Left forelimb (tissue), 1 donor: ENCODE measurements around the gene VPS37C.

Experiments used
- DNase-seq: peaks from one replicate; pipeline ENCODE4 v3.0.0-alpha.2; 2018; ENCODE audit warnings: low spot score

VPS37C gene

GRCh38 chr11:61154528-61154927, 6.7 kb downstream of the VPS37C start:
- DNase-seq: no peak

GRCh38 chr11:61153593-61154095, 7.6 kb downstream of the VPS37C start:
- DNase-seq: no peak

GRCh38 chr11:61152816-61153592, 8.2 kb downstream of the VPS37C start:
- no peak for DNase-seq

GRCh38 chr11:61151545-61152252, 9.5 kb downstream of the VPS37C start:
- no peak for DNase-seq

GRCh38 chr11:61150706-61151544, 10.3 kb downstream of the VPS37C start:
- DNase-seq: no peak

- DNase-seq: no peak
Measured at GRCh38 chr11:61149624-61150615, 11.3 kb downstream of the VPS37C start.

GRCh38 chr11:61147791-61148620, 13.2 kb downstream of the VPS37C start:
- DNase-seq: no peak

- DNase-seq: no peak
Measured at GRCh38 chr11:61147271-61147670, 14.0 kb downstream of the VPS37C start.

GRCh38 chr11:61146416-61146815, 14.8 kb downstream of the VPS37C start:
- no peak for DNase-seq

GRCh38 chr11:61145228-61146005, 15.8 kb downstream of the VPS37C start:
- no peak for DNase-seq

- DNase-seq: no peak
Measured at GRCh38 chr11:61144511-61145179, 16.6 kb downstream of the VPS37C start.

- no peak for DNase-seq
Measured at GRCh38 chr11:61142424-61142823, 18.8 kb downstream of the VPS37C start.

- DNase-seq: no peak
Measured at GRCh38 chr11:61141601-61142028, 19.6 kb downstream of the VPS37C start.

GRCh38 chr11:61140416-61140815, 20.8 kb downstream of the VPS37C start:
- DNase-seq: no peak

GRCh38 chr11:61139387-61139786, 21.8 kb downstream of the VPS37C start:
- DNase-seq: no peak

GRCh38 chr11:61138935-61139334, 22.3 kb downstream of the VPS37C start:
- no peak for DNase-seq

GRCh38 chr11:61134801-61135257, 26.4 kb downstream of the VPS37C start:
- DNase-seq: no peak

- no peak for DNase-seq
Measured at GRCh38 chr11:61133956-61134662, 27.1 kb downstream of the VPS37C start.
